GM12878 (cell line): ENCODE measurements around the gene PIK3R5. TPM values are rescaled to one million over a fixed set of nuclear protein-coding genes. Genes with fewer than 3 reads are reported as not detected.

Source experiments
- ATF7 ChIP-seq: fragments of 450-650 bp; IDR thresholded peaks from 2 replicates; pipeline ENCODE4 v1.6.1; 2016; ENCODE audit warnings: low read depth, mild to moderate bottlenecking
- BCL11A ChIP-seq: IDR thresholded peaks from 2 replicates; pipeline ENCODE4 v1.6.1; 2011; ENCODE audit warnings: low read depth, low read length
- CHD4 ChIP-seq: fragments of 200-600 bp; sonication (generic); IDR thresholded peaks from 2 replicates; pipeline ENCODE4 v1.6.1; 2016; ENCODE audit warnings: mild to moderate bottlenecking
- FOXM1 ChIP-seq: IDR thresholded peaks from 2 replicates; pipeline ENCODE4 v1.6.1; 2012; ENCODE audit warnings: low read depth, mild to moderate bottlenecking, inconsistent platforms, low read length, moderate library complexity
- HDAC6 ChIP-seq: fragments of 200-600 bp; sonication (generic); IDR thresholded peaks from one replicate; pipeline ENCODE4 v1.8.0; 2017; ENCODE audit warnings: antibody characterized with exemption; ENCODE audit not compliant: unreplicated experiment
- IRF5 ChIP-seq: fragments of 450-650 bp; IDR thresholded peaks from 2 replicates; pipeline ENCODE4 v1.6.1; 2017; ENCODE audit warnings: borderline replicate concordance
- MYC ChIP-seq: IDR thresholded peaks from 2 replicates; pipeline ENCODE4 v1.6.1; 2011; ENCODE audit warnings: mild to moderate bottlenecking, low read length, moderate library complexity, inconsistent platforms; ENCODE audit not compliant: insufficient read depth, insufficient replicate concordance, insufficient read length, severe bottlenecking
- POLR2AphosphoS5 ChIP-seq: IDR thresholded peaks from 2 replicates; pipeline ENCODE4 v1.6.1; 2011; ENCODE audit warnings: mild to moderate bottlenecking, low read length, inconsistent platforms
- POU2F2 ChIP-seq: IDR thresholded peaks from 3 replicates; pipeline ENCODE4 v1.6.1; 2011; ENCODE audit warnings: low read depth, mild to moderate bottlenecking, low read length, borderline replicate concordance
- PRDM15 ChIP-seq: fragments of 450-650 bp; formaldehyde crosslinking; IDR thresholded peaks from 2 replicates; pipeline ENCODE4 v1.4.0; 2020; ENCODE audit warnings: mild to moderate bottlenecking, moderate library complexity
- SKIL ChIP-seq: fragments of 450-650 bp; IDR thresholded peaks from 2 replicates; pipeline ENCODE4 v1.6.1; 2017; ENCODE audit warnings: mild to moderate bottlenecking, low read depth, inconsistent platforms; ENCODE audit not compliant: poor library complexity, severe bottlenecking
- ZNF687 ChIP-seq: fragments of 450-650 bp; IDR thresholded peaks from 2 replicates; pipeline ENCODE4 v1.6.1; 2017; ENCODE audit warnings: mild to moderate bottlenecking, moderate library complexity
- polyA plus RNA-seq, 11 experiments: library from polyadenylated mRNA; depleted of rRNA in 4 of 11; unstranded in 6 of 11; stranded (reverse) in 5 of 11; fragments of >200 nt; fragmentation: Nextera tagmentation in 4 of 11; fragmentation: Illumina TruSeq in 1 of 11; extraction: Ambion mirVana in 4 of 11; extraction: Trizol in 1 of 11; gene quantifications; 1 replicate in 1 of 11; 2 replicates in 10 of 11; pipeline versions ENCODE4 v1.2.1 to v1.2.3, GENCODE V29; 2011 to 2016; ENCODE audit warnings: inconsistent platforms in 2 of 11, missing spikeins in 2 of 11, low read depth in 1 of 11
- total RNA-seq, 4 experiments: library from RNA; depleted of rRNA in 3 of 4; stranded (reverse); fragments of >200 nt in 3 of 4; fragmentation: Illumina TruSeq in 1 of 4; extraction: Trizol in 1 of 4; gene quantifications; 2 replicates each; pipeline versions ENCODE4 v1.2.1 to v1.2.3, GENCODE V29; 2013 to 2021
- TF ChIP-seq, protein P1 (sequence below): IDR thresholded peaks from 2 replicates; pipeline ENCODE4 v1.6.1; 2012; ENCODE audit warnings: improper control_type of control experiment, low read depth, low read length; ENCODE audit not compliant: insufficient replicate concordance

PIK3R5 gene
- total and polyA plus RNA-seq, 10 of the 15 experiments (the other 5 are each of a cell fraction or from before 2014, with no cell fraction given): 9.5 to 50.8 (median 35.5) TPM

DNA sequence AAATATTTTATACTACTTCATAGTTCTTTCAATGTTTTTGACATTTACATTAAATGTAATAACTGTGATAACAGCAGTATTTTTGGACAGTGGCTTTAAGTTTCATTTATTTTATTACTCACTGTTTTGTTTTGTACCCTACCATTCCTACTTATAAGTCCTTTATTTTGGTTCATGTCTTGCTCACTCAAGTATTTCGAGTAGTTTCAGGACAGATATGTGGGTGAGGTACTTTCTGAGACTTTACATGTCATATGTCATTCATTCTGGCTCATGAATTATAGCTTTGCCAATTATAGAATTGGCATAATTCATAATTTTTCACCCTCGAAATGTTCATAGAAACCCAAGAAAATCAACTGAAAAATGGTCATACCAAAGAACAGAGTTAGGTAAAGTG is 44.4 kb downstream of the PIK3R5 start (continued):
- TF ChIP-seq, protein P1, sequence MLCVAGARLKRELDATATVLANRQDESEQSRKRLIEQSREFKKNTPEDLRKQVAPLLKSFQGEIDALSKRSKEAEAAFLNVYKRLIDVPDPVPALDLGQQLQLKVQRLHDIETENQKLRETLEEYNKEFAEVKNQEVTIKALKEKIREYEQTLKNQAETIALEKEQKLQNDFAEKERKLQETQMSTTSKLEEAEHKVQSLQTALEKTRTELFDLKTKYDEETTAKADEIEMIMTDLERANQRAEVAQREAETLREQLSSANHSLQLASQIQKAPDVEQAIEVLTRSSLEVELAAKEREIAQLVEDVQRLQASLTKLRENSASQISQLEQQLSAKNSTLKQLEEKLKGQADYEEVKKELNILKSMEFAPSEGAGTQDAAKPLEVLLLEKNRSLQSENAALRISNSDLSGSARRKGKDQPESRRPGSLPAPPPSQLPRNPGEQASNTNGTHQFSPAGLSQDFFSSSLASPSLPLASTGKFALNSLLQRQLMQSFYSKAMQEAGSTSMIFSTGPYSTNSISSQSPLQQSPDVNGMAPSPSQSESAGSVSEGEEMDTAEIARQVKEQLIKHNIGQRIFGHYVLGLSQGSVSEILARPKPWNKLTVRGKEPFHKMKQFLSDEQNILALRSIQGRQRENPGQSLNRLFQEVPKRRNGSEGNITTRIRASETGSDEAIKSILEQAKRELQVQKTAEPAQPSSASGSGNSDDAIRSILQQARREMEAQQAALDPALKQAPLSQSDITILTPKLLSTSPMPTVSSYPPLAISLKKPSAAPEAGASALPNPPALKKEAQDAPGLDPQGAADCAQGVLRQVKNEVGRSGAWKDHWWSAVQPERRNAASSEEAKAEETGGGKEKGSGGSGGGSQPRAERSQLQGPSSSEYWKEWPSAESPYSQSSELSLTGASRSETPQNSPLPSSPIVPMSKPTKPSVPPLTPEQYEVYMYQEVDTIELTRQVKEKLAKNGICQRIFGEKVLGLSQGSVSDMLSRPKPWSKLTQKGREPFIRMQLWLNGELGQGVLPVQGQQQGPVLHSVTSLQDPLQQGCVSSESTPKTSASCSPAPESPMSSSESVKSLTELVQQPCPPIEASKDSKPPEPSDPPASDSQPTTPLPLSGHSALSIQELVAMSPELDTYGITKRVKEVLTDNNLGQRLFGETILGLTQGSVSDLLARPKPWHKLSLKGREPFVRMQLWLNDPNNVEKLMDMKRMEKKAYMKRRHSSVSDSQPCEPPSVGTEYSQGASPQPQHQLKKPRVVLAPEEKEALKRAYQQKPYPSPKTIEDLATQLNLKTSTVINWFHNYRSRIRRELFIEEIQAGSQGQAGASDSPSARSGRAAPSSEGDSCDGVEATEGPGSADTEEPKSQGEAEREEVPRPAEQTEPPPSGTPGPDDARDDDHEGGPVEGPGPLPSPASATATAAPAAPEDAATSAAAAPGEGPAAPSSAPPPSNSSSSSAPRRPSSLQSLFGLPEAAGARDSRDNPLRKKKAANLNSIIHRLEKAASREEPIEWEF: no peak
- no peak for TF ChIP-seq CHD4
- TF ChIP-seq FOXM1: peak; percentile 93; the same call in 1 of the 2 replicates
- TF ChIP-seq ATF7: peak; percentile 72
- TF ChIP-seq POU2F2: no peak
- no peak for TF ChIP-seq POLR2AphosphoS5
- no peak for TF ChIP-seq ZNF687
- peak; percentile 85 for TF ChIP-seq SKIL
- no peak for TF ChIP-seq IRF5
- TF ChIP-seq MYC: no peak
- TF ChIP-seq BCL11A: peak; percentile 56; the same call in 1 of the 2 replicates
- TF ChIP-seq PRDM15 (CRISPR knock-in tag): no peak
- TF ChIP-seq HDAC6: no peak
